A549 (cell line): Measurements from ENCODE around the gene MSGN1.

Experiments used
- CEBPB ChIP-seq, 2 experiments: fragments of >200 bp in 1 of 2; sonication (Bioruptor Twin) in 1 of 2; formaldehyde crosslinking in 1 of 2; IDR thresholded peaks; 2 replicates each; pipeline ENCODE4 v1.6.1; 2012 to 2016
- ELK1 ChIP-seq: fragments of 150-350 bp; IDR thresholded peaks from 2 replicates; pipeline ENCODE4 v1.6.1; 2014; ENCODE audit warnings: low read depth, mild to moderate bottlenecking, low read length
- EP300 ChIP-seq, 2 experiments: fragments of >200 bp; sonication (Bioruptor Twin); formaldehyde crosslinking; IDR thresholded peaks; 2 replicates in 1 of 2; 3 replicates in 1 of 2; pipeline ENCODE4 v1.6.1; 2016 to 2017
- JUN ChIP-seq, 2 experiments: fragments of >200 bp; sonication (Bioruptor Twin); formaldehyde crosslinking; IDR thresholded peaks; 2 replicates in 1 of 2; 3 replicates in 1 of 2; pipeline ENCODE4 v1.6.1; 2016 to 2017
- NR3C1 ChIP-seq: fragments of >200 bp; sonication (Bioruptor Twin); formaldehyde crosslinking; IDR thresholded peaks from 3 replicates; pipeline ENCODE4 v1.6.1; 2017
- POLR2A ChIP-seq: IDR thresholded peaks from 2 replicates; pipeline ENCODE4 v1.6.1; 2012; ENCODE audit warnings: mild to moderate bottlenecking, low read length
- RCOR1 ChIP-seq: fragments of 150-350 bp; IDR thresholded peaks from 2 replicates; pipeline ENCODE4 v1.6.1; 2014; ENCODE audit warnings: antibody characterized with exemption, low read length, low read depth
- SMC3 ChIP-seq: fragments of >200 bp; sonication (Bioruptor Twin); formaldehyde crosslinking; IDR thresholded peaks from 3 replicates; pipeline ENCODE4 v1.6.1; 2018; ENCODE audit warnings: inconsistent platforms
- ZC3H11A ChIP-seq: fragments of 450-650 bp; IDR thresholded peaks from 2 replicates; pipeline ENCODE4 v1.6.1; 2014; ENCODE audit warnings: antibody characterized with exemption, mild to moderate bottlenecking
- TF ChIP-seq, protein P1 (sequence below): fragments of >200 bp; sonication (Bioruptor Twin); formaldehyde crosslinking; IDR thresholded peaks from 3 replicates; pipeline ENCODE4 v1.5.1; 2016
- TF ChIP-seq, protein P2 (sequence below): IDR thresholded peaks from 2 replicates; pipeline ENCODE4 v1.6.1; 2012

DNA sequence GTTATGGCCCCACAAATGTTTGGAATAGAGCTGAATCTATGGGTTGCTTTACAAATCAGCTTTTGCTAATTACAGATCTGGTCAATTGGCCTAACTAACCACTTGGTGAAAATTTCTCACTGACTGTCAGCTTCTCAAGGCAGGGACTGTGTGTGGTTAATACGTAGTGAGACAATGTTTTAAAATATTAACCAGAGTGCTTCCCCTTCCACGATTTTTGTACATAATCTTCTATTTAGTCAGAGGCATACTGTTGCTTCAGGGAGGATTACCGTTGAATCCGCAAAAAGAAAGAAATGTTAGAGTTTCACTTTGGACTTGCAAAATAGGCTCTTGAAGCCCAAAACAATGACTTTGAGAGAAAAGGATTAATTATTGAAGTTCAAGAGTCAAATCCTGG lies 47.3 kb downstream of the MSGN1 start:
- TF ChIP-seq, protein P1, sequence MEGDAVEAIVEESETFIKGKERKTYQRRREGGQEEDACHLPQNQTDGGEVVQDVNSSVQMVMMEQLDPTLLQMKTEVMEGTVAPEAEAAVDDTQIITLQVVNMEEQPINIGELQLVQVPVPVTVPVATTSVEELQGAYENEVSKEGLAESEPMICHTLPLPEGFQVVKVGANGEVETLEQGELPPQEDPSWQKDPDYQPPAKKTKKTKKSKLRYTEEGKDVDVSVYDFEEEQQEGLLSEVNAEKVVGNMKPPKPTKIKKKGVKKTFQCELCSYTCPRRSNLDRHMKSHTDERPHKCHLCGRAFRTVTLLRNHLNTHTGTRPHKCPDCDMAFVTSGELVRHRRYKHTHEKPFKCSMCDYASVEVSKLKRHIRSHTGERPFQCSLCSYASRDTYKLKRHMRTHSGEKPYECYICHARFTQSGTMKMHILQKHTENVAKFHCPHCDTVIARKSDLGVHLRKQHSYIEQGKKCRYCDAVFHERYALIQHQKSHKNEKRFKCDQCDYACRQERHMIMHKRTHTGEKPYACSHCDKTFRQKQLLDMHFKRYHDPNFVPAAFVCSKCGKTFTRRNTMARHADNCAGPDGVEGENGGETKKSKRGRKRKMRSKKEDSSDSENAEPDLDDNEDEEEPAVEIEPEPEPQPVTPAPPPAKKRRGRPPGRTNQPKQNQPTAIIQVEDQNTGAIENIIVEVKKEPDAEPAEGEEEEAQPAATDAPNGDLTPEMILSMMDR = no peak
- TF ChIP-seq RCOR1 (no peak), EP300 (IDR thresholded peaks at IDR 0.05) (no peak), POLR2A (no peak), ZC3H11A (no peak), CEBPB (IDR thresholded peaks at IDR 0.05) (no peak), JUN (IDR thresholded peaks at IDR 0.05) (no peak), NR3C1 (no peak), ELK1 (no peak), SMC3 (no peak)
- TF ChIP-seq, protein P2, sequence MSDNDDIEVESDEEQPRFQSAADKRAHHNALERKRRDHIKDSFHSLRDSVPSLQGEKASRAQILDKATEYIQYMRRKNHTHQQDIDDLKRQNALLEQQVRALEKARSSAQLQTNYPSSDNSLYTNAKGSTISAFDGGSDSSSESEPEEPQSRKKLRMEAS = no peak
